GM12891 (cell line): ENCODE results near the gene ARG2.

ENCODE experiments used
- POLR2A ChIP-seq: IDR thresholded peaks from 2 replicates; pipeline ENCODE4 v1.6.1; 2011; ENCODE audit warnings: low read depth, low read length, control low read depth
- POLR2AphosphoS5 ChIP-seq: IDR thresholded peaks from 2 replicates; pipeline ENCODE4 v1.6.1; 2011; ENCODE audit warnings: low read depth, low read length, control low read depth
- TAF1 ChIP-seq: IDR thresholded peaks from 2 replicates; pipeline ENCODE4 v1.6.1; 2011; ENCODE audit warnings: low read depth, low read length, control low read depth

- no peak for TF ChIP-seq TAF1
- no peak for TF ChIP-seq POLR2AphosphoS5
- TF ChIP-seq POLR2A = no peak
Measured at GRCh38 chr14:67574156-67574555, 45.6 kb upstream of the ARG2 start.
